CD4-positive, alpha-beta memory T cell (primary cell): ENCODE results near the gene ERCC5. TPM values are rescaled to one million over a fixed set of nuclear protein-coding genes. Genes with fewer than 3 reads are reported as not detected.
A peak's percentile ranks its signal among the peaks of the same experiment; 100 is the strongest.

Experiments
- CTCF ChIA-PET: fragments of 350-600 bp; sonication (Branson Sonifier 250); formaldehyde crosslinking; loops from one replicate; lab custom pipeline; 2021; ENCODE audit warnings: inconsistent platforms; ENCODE audit not compliant: partially characterized antibody; lab: Charles Lee
- POLR2A ChIA-PET: fragments of 350-600 bp; sonication (Branson Sonifier 250); formaldehyde crosslinking; loops from one replicate; lab custom pipeline; 2021; ENCODE audit not compliant: partially characterized antibody; lab: Charles Lee
- DNase-seq, 5 donors: peaks; one replicate each; pipeline versions ENCODE4 v3.0.0 to v3.0.0-alpha.2; 2020 to 2022; ENCODE audit warnings: mixed read lengths in 1 of 5
- H3K27ac ChIP-seq: one replicate; pipeline ENCODE4 v1.7.0; 2013; ENCODE audit warnings: low read depth, low read length
- H3K27me3 ChIP-seq: 2 replicates; pipeline ENCODE4 v1.7.0; 2013; ENCODE audit warnings: mild to moderate bottlenecking, low read length, moderate library complexity; ENCODE audit not compliant: insufficient read depth
- H3K36me3 ChIP-seq: 2 replicates; pipeline ENCODE4 v1.7.0; 2013; ENCODE audit warnings: mild to moderate bottlenecking, low read length, moderate library complexity; ENCODE audit not compliant: insufficient read depth
- H3K4me1 ChIP-seq: 2 replicates; pipeline ENCODE4 v1.7.0; 2013; ENCODE audit warnings: mild to moderate bottlenecking, low read length, moderate library complexity; ENCODE audit not compliant: insufficient read depth
- H3K4me3 ChIP-seq, 2 donors: one replicate each; pipeline ENCODE4 v1.7.0; 2013; ENCODE audit warnings: low read length in 2 of 2, mild to moderate bottlenecking in 1 of 2
- H3K9me3 ChIP-seq, 2 donors: one replicate each; pipeline ENCODE4 v1.7.0; 2013; ENCODE audit warnings: low read length in 2 of 2, control low read depth in 1 of 2; ENCODE audit not compliant: control insufficient read depth in 1 of 2
- H3K27ac Mint-ChIP-seq, 7 donors: one replicate each; pipeline ENCODE4 v1.8.0; 2020 to 2021; ENCODE audit warnings: mixed read lengths in 7 of 7, mild to moderate bottlenecking in 6 of 7, inconsistent platforms in 3 of 7, moderate library complexity in 3 of 7
- H3K27me3 Mint-ChIP-seq, 2 donors: one replicate each; pipeline ENCODE4 v1.8.0; 2020 to 2021; ENCODE audit warnings: mixed read lengths in 2 of 2
- H3K36me3 Mint-ChIP-seq, 2 donors: one replicate each; pipeline ENCODE4 v1.8.0; 2020 to 2021; ENCODE audit warnings: mixed read lengths in 2 of 2, inconsistent platforms in 1 of 2, mild to moderate bottlenecking in 1 of 2
- H3K4me1 Mint-ChIP-seq, 4 donors: one replicate each; pipeline ENCODE4 v1.8.0; 2020 to 2021; ENCODE audit warnings: mixed read lengths in 4 of 4, mild to moderate bottlenecking in 1 of 4
- H3K4me3 Mint-ChIP-seq, 8 donors: one replicate each; pipeline ENCODE4 v1.8.0; 2020 to 2021; ENCODE audit warnings: mixed read lengths in 8 of 8, mild to moderate bottlenecking in 7 of 8, moderate library complexity in 6 of 8, inconsistent platforms in 3 of 8
- H3K9me3 Mint-ChIP-seq, 8 donors: one replicate each; pipeline ENCODE4 v1.8.0; 2020 to 2021; ENCODE audit warnings: mixed read lengths in 8 of 8, mild to moderate bottlenecking in 5 of 8, inconsistent platforms in 3 of 8, moderate library complexity in 1 of 8
- intact Hi-C: fragments of 100-400 bp; cut with micrococcal nuclease; formaldehyde crosslinking; loops from one replicate; pipeline ENCODE4 v1.15.1; 2023
- polyA plus RNA-seq, 2 donors: library from polyadenylated mRNA; unstranded; fragments of 300-500 nt; fragmentation: Illumina TruSeq; gene quantifications; one replicate each; pipeline ENCODE4 v1.2.3, GENCODE V29; 2021
- total RNA-seq, 2 experiments: library from RNA; stranded (reverse); gene quantifications; one replicate each; pipeline ENCODE4 v1.2.3, GENCODE V29; 2021

The ERCC5 gene
- total and polyA plus RNA-seq, 4 experiments from 2014 or later, result 23.6 to 136 (median 98.2) TPM

- Histone ChIP-seq H3K27me3 (no peaks in the 10 kb centered on the region), H3K4me3 (no peak overlapping the region), H3K27ac (no peak overlapping the region), H3K9me3 (no peaks in the 10 kb centered on the region), H3K4me1 (peaks cover 1% of the 10 kb centered on the region), H3K36me3 (no peaks in the 10 kb centered on the region)
- intact Hi-C loops, result no loop called here
- peak overlapping the region in 1 of 7 donors; percentile 11 for H3K27ac Mint-ChIP-seq
- H3K4me1 Mint-ChIP-seq, result peaks cover 0 to 3% (median under 1%) of the 10 kb centered on the region in 4 donors
- no peak for DNase-seq
- H3K36me3 Mint-ChIP-seq, result peaks cover 6 to 17% of the 10 kb centered on the region in 2 donors
- no peak overlapping the region for H3K4me3 Mint-ChIP-seq
- CTCF ChIA-PET, result no interaction called here
- H3K9me3 Mint-ChIP-seq, result no peaks in the 10 kb centered on the region
- no peaks in the 10 kb centered on the region for H3K27me3 Mint-ChIP-seq
- POLR2A ChIA-PET, result no interaction called here
Measured at GRCh38 chr13:102839462-102839861, 6.4 kb upstream of the ERCC5 start.

GRCh38 chr13:102845289-102845629, 573 bp upstream of the ERCC5 start:
- Histone ChIP-seq H3K4me1 (peaks cover 41% of the 10 kb centered on the region), H3K27me3 (no peaks in the 10 kb centered on the region), H3K4me3 (peak overlapping the region; percentile 88 to 92), H3K9me3 (no peaks in the 10 kb centered on the region), H3K36me3 (no peaks in the 10 kb centered on the region), H3K27ac (peak overlapping the region; percentile 96)
- CTCF ChIA-PET, result interaction anchor here (0.7 to 7.5 kb wide), 11 partner anchors 10 to 452 kb away, joined by 3 to 122 read pairs (median 6); partner anchors contain the start of genes TEX30 and TPP2
- H3K36me3 Mint-ChIP-seq, result peaks cover 0 to 20% of the 10 kb centered on the region in 2 donors
- peaks cover 0 to 4% (median 0%) of the 10 kb centered on the region in 8 donors for H3K9me3 Mint-ChIP-seq
- peak overlapping the region; percentile 97 to 99 (median 98) for H3K4me3 Mint-ChIP-seq
- H3K27ac Mint-ChIP-seq, result peak overlapping the region; percentile 98 to 100 (median 99)
- no peak for DNase-seq
- peaks cover 22 to 50% (median 32%) of the 10 kb centered on the region in 4 donors for H3K4me1 Mint-ChIP-seq
- POLR2A ChIA-PET, result interaction anchor here (0.8 to 5.6 kb wide), 29 partner anchors 8 to 450 kb away, joined by 3 to 444 read pairs (median 5); partner anchors contain the start of genes BIVM, POGLUT2, TEX30 and TPP2
- intact Hi-C loops, result loop anchor here (1.0 kb wide), 4 partner anchors 45 to 451 kb away; partner anchors contain the start of genes TEX30 and TPP2
- no peaks in the 10 kb centered on the region for H3K27me3 Mint-ChIP-seq

GRCh38 chr13:102846261-102847015, 606 bp downstream of the ERCC5 start:
- ChIA-PET CTCF (interaction anchor here (0.7 to 7.5 kb wide), 15 partner anchors 9 to 453 kb away, joined by 3 to 122 read pairs (median 4); partner anchors contain the start of genes TEX30 and TPP2), POLR2A (interaction anchor here (0.7 to 5.6 kb wide), 27 partner anchors 8 to 451 kb away, joined by 3 to 444 read pairs (median 5); partner anchors contain the start of genes BIVM, POGLUT2, TEX30 and TPP2)
- H3K4me1 Mint-ChIP-seq, result peaks cover 27 to 57% (median 38%) of the 10 kb centered on the region in 4 donors
- peak overlapping the region; percentile 97 to 99 (median 98) for H3K4me3 Mint-ChIP-seq
- Histone ChIP-seq H3K9me3 (no peaks in the 10 kb centered on the region), H3K4me3 (peak overlapping the region; percentile 88 to 92), H3K4me1 (peaks cover 46% of the 10 kb centered on the region), H3K27ac (peak overlapping the region; percentile 96), H3K27me3 (no peaks in the 10 kb centered on the region), H3K36me3 (no peaks in the 10 kb centered on the region)
- H3K36me3 Mint-ChIP-seq, result peaks cover 0 to 24% of the 10 kb centered on the region in 2 donors
- no peaks in the 10 kb centered on the region for H3K27me3 Mint-ChIP-seq
- peaks cover 0 to 4% (median 0%) of the 10 kb centered on the region in 8 donors for H3K9me3 Mint-ChIP-seq
- intact Hi-C loops, result loop anchor here (1.0 kb wide), 2 partner anchors 254 to 266 kb away; no protein-coding TSS in a partner anchor
- H3K27ac Mint-ChIP-seq, result peak overlapping the region; percentile 98 to 100 (median 99)
- DNase-seq, result peak; percentile 67 to 74 (median 70)

GRCh38 chr13:102847272-102848234, 1.7 kb downstream of the ERCC5 start:
- Mint-ChIP-seq H3K36me3 (peaks cover 2 to 29% of the 10 kb centered on the region in 2 donors), H3K27me3 (no peaks in the 10 kb centered on the region), H3K4me3 (peak overlapping the region; percentile 97 to 99 (median 98)), H3K27ac (peak overlapping the region; percentile 98 to 100 (median 99)), H3K9me3 (peaks cover 0 to 4% (median 0%) of the 10 kb centered on the region in 8 donors), H3K4me1 (peaks cover 30 to 59% (median 40%) of the 10 kb centered on the region in 4 donors)
- intact Hi-C loops, result loop anchor here (1.0 kb wide), 1 partner anchor 267 kb away; no protein-coding TSS in a partner anchor
- Histone ChIP-seq H3K27ac (peak overlapping the region; percentile 96), H3K9me3 (no peaks in the 10 kb centered on the region), H3K4me1 (peaks cover 49% of the 10 kb centered on the region), H3K27me3 (no peaks in the 10 kb centered on the region), H3K4me3 (peak overlapping the region; percentile 88 to 92), H3K36me3 (peaks cover 3% of the 10 kb centered on the region)
- ChIA-PET POLR2A (interaction anchor here (0.7 to 5.6 kb wide), 10 partner anchors 7 to 266 kb away, joined by 3 to 444 read pairs (median 5); partner anchors contain the start of genes BIVM, POGLUT2, TEX30 and TPP2), CTCF (interaction anchor here (1.0 to 7.5 kb wide), 8 partner anchors 16 to 291 kb away, joined by 3 to 122 read pairs (median 10); partner anchors contain the start of gene TPP2)
- peak in 4 of 5 donors; percentile 40 to 57 (median 50) for DNase-seq

GRCh38 chr13:102848956-102849355, 3.1 kb downstream of the ERCC5 start:
- no peak for DNase-seq
- H3K4me3 Mint-ChIP-seq, result peak overlapping the region in 3 of 8 donors; percentile 4 to 63 (median 34)
- H3K27me3 Mint-ChIP-seq, result no peaks in the 10 kb centered on the region
- peaks cover 11 to 41% of the 10 kb centered on the region in 2 donors for H3K36me3 Mint-ChIP-seq
- Histone ChIP-seq H3K27ac (no peak overlapping the region), H3K4me1 (peaks cover 63% of the 10 kb centered on the region), H3K4me3 (no peak overlapping the region), H3K9me3 (no peaks in the 10 kb centered on the region), H3K36me3 (peaks cover 12% of the 10 kb centered on the region), H3K27me3 (no peaks in the 10 kb centered on the region)
- intact Hi-C loops, result no loop called here
- peak overlapping the region in 5 of 7 donors; percentile 11 to 71 (median 48) for H3K27ac Mint-ChIP-seq
- ChIA-PET POLR2A (interaction anchor here (2.2 to 5.6 kb wide), 2 partner anchors 49 to 255 kb away, joined by 12 to 444 read pairs; partner anchors contain the start of genes BIVM, POGLUT2 and TPP2), CTCF (interaction anchor here (0.8 to 7.5 kb wide), 7 partner anchors 48 to 293 kb away, joined by 3 to 122 read pairs (median 3); partner anchors contain the start of gene TPP2)
- H3K4me1 Mint-ChIP-seq, result peaks cover 39 to 69% (median 48%) of the 10 kb centered on the region in 4 donors
- H3K9me3 Mint-ChIP-seq, result peaks cover 0 to 4% (median 0%) of the 10 kb centered on the region in 8 donors

- H3K27ac ChIP-seq, result no peak overlapping the region
- no peaks in the 10 kb centered on the region for H3K27me3 Mint-ChIP-seq
- no peaks in the 10 kb centered on the region for H3K9me3 Mint-ChIP-seq
- intact Hi-C loops, result no loop called here
- H3K4me3 Mint-ChIP-seq, result no peak overlapping the region
- ChIA-PET POLR2A (no interaction called here), CTCF (no interaction called here)
- peaks cover 58% of the 10 kb centered on the region for H3K4me1 ChIP-seq
- no peaks in the 10 kb centered on the region for H3K27me3 ChIP-seq
- H3K9me3 ChIP-seq, result no peaks in the 10 kb centered on the region
- H3K4me3 ChIP-seq, result no peak overlapping the region
- peaks cover 39% of the 10 kb centered on the region for H3K36me3 ChIP-seq
- H3K36me3 Mint-ChIP-seq, result peaks cover 34 to 54% of the 10 kb centered on the region in 2 donors
- H3K27ac Mint-ChIP-seq, result peak overlapping the region in 4 of 7 donors; percentile 5 to 60 (median 34)
- peaks cover 44 to 63% (median 52%) of the 10 kb centered on the region in 4 donors for H3K4me1 Mint-ChIP-seq
- no peak for DNase-seq
Measured at GRCh38 chr13:102852556-102852955, 6.7 kb downstream of the ERCC5 start.
